ENCODE results near the gene AFF3. TPM values are rescaled to one million over a fixed set of nuclear protein-coding genes. Genes with fewer than 3 reads are reported as not detected.

Gene AFF3
- total and polyA plus RNA-seq, 2 of the 13 experiments (the other 11 are each of a cell fraction or from before 2014, with no cell fraction given): not detected

DNA sequence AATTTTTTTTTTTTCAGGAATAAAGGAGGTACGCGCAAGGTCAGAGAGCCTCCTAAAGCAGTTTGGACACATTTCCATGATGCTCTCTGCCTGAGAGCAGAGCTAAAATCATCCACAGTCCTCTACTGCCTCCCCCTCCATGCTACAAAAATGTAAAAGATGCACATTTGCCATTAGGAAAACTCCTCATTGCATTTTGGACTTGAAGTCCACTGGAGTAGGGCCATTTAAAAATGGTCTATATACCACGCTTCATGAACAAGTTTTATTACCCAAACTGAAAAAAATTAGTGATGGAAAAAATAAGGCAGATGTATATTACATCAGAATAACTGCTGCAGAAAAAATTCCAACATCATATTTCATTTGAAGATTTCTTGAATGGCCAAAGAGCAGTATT lies 256.0 kb downstream of the AFF3 start:
- no peak for ATAC-seq
- Histone ChIP-seq H3K27ac (ENCODE audit: extremely low read length, insufficient read depth, low read length) (no peak overlapping the region), H3K9ac (ENCODE audit: insufficient read depth, low read depth, low read length) (no peak overlapping the region), H3K4me3 (replicated peaks in 1 of 3; ENCODE audit: insufficient read depth in 1 of 3, low read depth in 2 of 3, low read length in 3 of 3) (no peak overlapping the region), H3K79me2 (ENCODE audit: insufficient read depth, low read length) (no peaks in the 10 kb centered on the region), H2AFZ (ENCODE audit: low read length) (no peak overlapping the region), H3K36me3 (replicated peaks in 1 of 2; ENCODE audit: control insufficient read depth in 1 of 2, insufficient read depth in 2 of 2, low read length in 2 of 2) (no peaks in the 10 kb centered on the region), H3K9me3 (ENCODE audit: low read length) (no peaks in the 10 kb centered on the region), H3K4me2 (ENCODE audit: low read depth, low read length) (no peak overlapping the region), H3K27me3 (ENCODE audit: control insufficient read depth in 1 of 2, insufficient read depth in 2 of 2, low read length in 2 of 2) (peaks cover 1 to 3% of the 10 kb centered on the region in 2 experiments; a peak in 1 of 5 replicates), H3K4me1 (ENCODE audit: insufficient read depth, low read length) (no peaks in the 10 kb centered on the region), H4K20me1 (ENCODE audit: insufficient read depth, low read length) (no peaks in the 10 kb centered on the region)
- in situ Hi-C loops (cut with HindIII; ENCODE audit: extremely low pct_ligation_motif_present, low pct_unique_long_range_greater_than_20kb) (no loop called here), intact Hi-C loops (cut with micrococcal nuclease; ENCODE audit: unreplicated experiment) (no loop called here)
- DNase-seq (ENCODE audit: low spot score): no peak
- POLR2A ChIA-PET: no interaction called here
- CTCF ChIA-PET (ENCODE audit: low intra/inter-chr PET ratio, low total read pairs): no interaction called here
- no TSS peak for BruUV-seq (replicated peaks)
- WGBS (ENCODE audit: low lambda C conversion rate): 63% methylated on average over 3 of the region's 3 CpGs
- no peak for FAIRE-seq
- TF ChIP-seq SP4 (CRISPR knock-in tag; IDR thresholded peaks at IDR 0.05) (no peak), PHF21A (CRISPR knock-in tag; IDR thresholded peaks at IDR 0.05) (no peak), ZNF138 (CRISPR knock-in tag; IDR thresholded peaks at IDR 0.05; ENCODE audit: low read depth) (no peak), TCF12 (IDR thresholded peaks at IDR 0.05) (no peak), TCF12 (CRISPR knock-in tag; IDR thresholded peaks at IDR 0.05) (no peak), TBX2 (CRISPR knock-in tag; IDR thresholded peaks at IDR 0.05; ENCODE audit: borderline replicate concordance) (no peak), RXRB (CRISPR knock-in tag; IDR thresholded peaks at IDR 0.05; ENCODE audit: borderline replicate concordance) (no peak), ZNF329 (CRISPR knock-in tag; IDR thresholded peaks at IDR 0.05; ENCODE audit: low read depth) (no peak), ZNF7 (CRISPR knock-in tag; IDR thresholded peaks at IDR 0.05) (no peak), ZNF253 (CRISPR knock-in tag; IDR thresholded peaks at IDR 0.05; ENCODE audit: borderline replicate concordance) (no peak), SYNCRIP (IDR thresholded peaks at IDR 0.05; ENCODE audit: insufficient read depth, low read depth, low read length) (no peak), TBL1XR1 (IDR thresholded peaks at IDR 0.05; ENCODE audit: borderline replicate concordance, low read length, partially characterized antibody) (no peak), SOX6 (IDR thresholded peaks at IDR 0.05) (no peak), SOX6 (CRISPR knock-in tag; IDR thresholded peaks at IDR 0.05) (no peak), ZNF549 (CRISPR knock-in tag; IDR thresholded peaks at IDR 0.05) (no peak), ONECUT2 (CRISPR knock-in tag; IDR thresholded peaks at IDR 0.05) (no peak)
- TF ChIP-seq, protein P1, sequence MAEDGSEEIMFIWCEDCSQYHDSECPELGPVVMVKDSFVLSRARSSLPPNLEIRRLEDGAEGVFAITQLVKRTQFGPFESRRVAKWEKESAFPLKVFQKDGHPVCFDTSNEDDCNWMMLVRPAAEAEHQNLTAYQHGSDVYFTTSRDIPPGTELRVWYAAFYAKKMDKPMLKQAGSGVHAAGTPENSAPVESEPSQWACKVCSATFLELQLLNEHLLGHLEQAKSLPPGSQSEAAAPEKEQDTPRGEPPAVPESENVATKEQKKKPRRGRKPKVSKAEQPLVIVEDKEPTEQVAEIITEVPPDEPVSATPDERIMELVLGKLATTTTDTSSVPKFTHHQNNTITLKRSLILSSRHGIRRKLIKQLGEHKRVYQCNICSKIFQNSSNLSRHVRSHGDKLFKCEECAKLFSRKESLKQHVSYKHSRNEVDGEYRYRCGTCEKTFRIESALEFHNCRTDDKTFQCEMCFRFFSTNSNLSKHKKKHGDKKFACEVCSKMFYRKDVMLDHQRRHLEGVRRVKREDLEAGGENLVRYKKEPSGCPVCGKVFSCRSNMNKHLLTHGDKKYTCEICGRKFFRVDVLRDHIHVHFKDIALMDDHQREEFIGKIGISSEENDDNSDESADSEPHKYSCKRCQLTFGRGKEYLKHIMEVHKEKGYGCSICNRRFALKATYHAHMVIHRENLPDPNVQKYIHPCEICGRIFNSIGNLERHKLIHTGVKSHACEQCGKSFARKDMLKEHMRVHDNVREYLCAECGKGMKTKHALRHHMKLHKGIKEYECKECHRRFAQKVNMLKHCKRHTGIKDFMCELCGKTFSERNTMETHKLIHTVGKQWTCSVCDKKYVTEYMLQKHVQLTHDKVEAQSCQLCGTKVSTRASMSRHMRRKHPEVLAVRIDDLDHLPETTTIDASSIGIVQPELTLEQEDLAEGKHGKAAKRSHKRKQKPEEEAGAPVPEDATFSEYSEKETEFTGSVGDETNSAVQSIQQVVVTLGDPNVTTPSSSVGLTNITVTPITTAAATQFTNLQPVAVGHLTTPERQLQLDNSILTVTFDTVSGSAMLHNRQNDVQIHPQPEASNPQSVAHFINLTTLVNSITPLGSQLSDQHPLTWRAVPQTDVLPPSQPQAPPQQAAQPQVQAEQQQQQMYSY (CRISPR knock-in tag; IDR thresholded peaks at IDR 0.05): no peak
- TF ChIP-seq, protein P2, sequence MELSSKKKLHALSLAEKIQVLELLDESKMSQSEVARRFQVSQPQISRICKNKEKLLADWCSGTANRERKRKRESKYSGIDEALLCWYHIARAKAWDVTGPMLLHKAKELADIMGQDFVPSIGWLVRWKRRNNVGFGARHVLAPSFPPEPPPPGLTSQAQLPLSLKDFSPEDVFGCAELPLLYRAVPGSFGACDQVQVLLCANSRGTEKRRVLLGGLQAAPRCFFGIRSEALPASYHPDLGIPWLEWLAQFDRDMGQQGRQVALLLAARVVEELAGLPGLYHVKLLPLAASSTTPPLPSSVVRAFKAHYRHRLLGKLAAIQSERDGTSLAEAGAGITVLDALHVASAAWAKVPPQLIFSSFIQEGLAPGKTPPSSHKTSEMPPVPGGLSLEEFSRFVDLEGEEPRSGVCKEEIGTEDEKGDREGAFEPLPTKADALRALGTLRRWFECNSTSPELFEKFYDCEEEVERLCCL (CRISPR knock-in tag; IDR thresholded peaks at IDR 0.05; ENCODE audit: borderline replicate concordance): no peak
- TF ChIP-seq, protein P3, sequence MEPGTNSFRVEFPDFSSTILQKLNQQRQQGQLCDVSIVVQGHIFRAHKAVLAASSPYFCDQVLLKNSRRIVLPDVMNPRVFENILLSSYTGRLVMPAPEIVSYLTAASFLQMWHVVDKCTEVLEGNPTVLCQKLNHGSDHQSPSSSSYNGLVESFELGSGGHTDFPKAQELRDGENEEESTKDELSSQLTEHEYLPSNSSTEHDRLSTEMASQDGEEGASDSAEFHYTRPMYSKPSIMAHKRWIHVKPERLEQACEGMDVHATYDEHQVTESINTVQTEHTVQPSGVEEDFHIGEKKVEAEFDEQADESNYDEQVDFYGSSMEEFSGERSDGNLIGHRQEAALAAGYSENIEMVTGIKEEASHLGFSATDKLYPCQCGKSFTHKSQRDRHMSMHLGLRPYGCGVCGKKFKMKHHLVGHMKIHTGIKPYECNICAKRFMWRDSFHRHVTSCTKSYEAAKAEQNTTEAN (CRISPR knock-in tag; conservative IDR thresholded peaks at IDR 0.05): no peak
- TF ChIP-seq, protein P4, sequence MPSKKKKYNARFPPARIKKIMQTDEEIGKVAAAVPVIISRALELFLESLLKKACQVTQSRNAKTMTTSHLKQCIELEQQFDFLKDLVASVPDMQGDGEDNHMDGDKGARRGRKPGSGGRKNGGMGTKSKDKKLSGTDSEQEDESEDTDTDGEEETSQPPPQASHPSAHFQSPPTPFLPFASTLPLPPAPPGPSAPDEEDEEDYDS (CRISPR knock-in tag; IDR thresholded peaks at IDR 0.05): no peak

Data from HepG2 (cell line).